A673 (cell line): ENCODE data around the gene CA7. TPM values are rescaled to one million over a fixed set of nuclear protein-coding genes. Genes with fewer than 3 reads are reported as not detected.

Experiments used
- BruUV-seq: library from RNA; stranded (reverse); fragments of 400-500 nt; replicated peaks from 2 replicates; lab custom pipeline; 2021; lab: Mats Ljungman, UMichigan
- CTCF ChIA-PET: fragments of 300-600 bp; sonication (Branson Sonifier 250); formaldehyde crosslinking; loops from one replicate; lab custom pipeline; 2022; ENCODE audit warnings: antibody characterized with exemption; lab: Charles Lee
- POLR2A ChIA-PET: fragments of 300-600 bp; sonication (Branson Sonifier 250); formaldehyde crosslinking; loops from one replicate; lab custom pipeline; 2022; ENCODE audit warnings: antibody characterized with exemption; ENCODE audit not compliant: low non-redundant PET; lab: Charles Lee
- DNase-seq: peaks from one replicate; pipeline ENCODE4 v3.0.0-alpha.2; 2015; ENCODE audit warnings: low spot score
- H3K27ac ChIP-seq: fragments of 200-600 bp; sonication (generic); 2 replicates; pipeline ENCODE4 v1.5.1; 2016; ENCODE audit warnings: mixed run types, low read depth, mild to moderate bottlenecking, mixed read lengths, antibody characterized with exemption, low read length; ENCODE audit not compliant: poor library complexity, severe bottlenecking
- H3K27me3 ChIP-seq: fragments of 200-600 bp; sonication (generic); replicated peaks from 2 replicates; pipeline ENCODE4 v1.6.1; 2017; ENCODE audit warnings: mixed run types, low read depth, mild to moderate bottlenecking, mixed read lengths, antibody characterized with exemption, low read length; ENCODE audit not compliant: insufficient read depth, poor library complexity
- H3K36me3 ChIP-seq: fragments of 200-600 bp; sonication (generic); 2 replicates; pipeline ENCODE4 v1.6.1; 2016; ENCODE audit warnings: mixed run types, mild to moderate bottlenecking, mixed read lengths, antibody characterized with exemption, low read length; ENCODE audit not compliant: insufficient read depth, poor library complexity, severe bottlenecking
- H3K4me1 ChIP-seq: fragments of 200-600 bp; sonication (generic); 2 replicates; pipeline ENCODE4 v1.6.1; 2017; ENCODE audit warnings: mixed run types, mild to moderate bottlenecking, mixed read lengths, antibody characterized with exemption, low read length; ENCODE audit not compliant: insufficient read depth, poor library complexity, severe bottlenecking
- H3K4me3 ChIP-seq: fragments of 200-600 bp; sonication (generic); 2 replicates; pipeline ENCODE4 v1.5.1; 2016; ENCODE audit warnings: low read depth, mixed run types, mild to moderate bottlenecking, mixed read lengths, low read length; ENCODE audit not compliant: poor library complexity, severe bottlenecking
- H3K9me3 ChIP-seq: fragments of 200-600 bp; sonication (generic); 2 replicates; pipeline ENCODE4 v1.6.1; 2016; ENCODE audit warnings: mixed run types, low read depth, mild to moderate bottlenecking, mixed read lengths, antibody characterized with exemption, low read length; ENCODE audit not compliant: poor library complexity, severe bottlenecking
- EZH2 ChIP-seq: fragments of 200-600 bp; sonication (generic); IDR thresholded peaks from 2 replicates; pipeline ENCODE4 v1.6.1; 2017; ENCODE audit warnings: borderline replicate concordance, low read depth, mild to moderate bottlenecking, mixed read lengths, antibody characterized with exemption, low read length; ENCODE audit not compliant: poor library complexity, severe bottlenecking
- intact Hi-C: fragments of 100-400 bp; cut with micrococcal nuclease; formaldehyde crosslinking; loops from one replicate; pipeline ENCODE4 v1.10.0; 2022; ENCODE audit not compliant: unreplicated experiment
- total RNA-seq: library from RNA; stranded (reverse); gene quantifications from 2 replicates; pipeline ENCODE4 v1.2.3, GENCODE V29; 2021
- TF ChIP-seq, protein P1 (sequence below): fragments of 300-800, 200-600 bp; sonication (generic); conservative IDR thresholded peaks from 2 replicates; pipeline ENCODE4 v1.5.1; 2017; ENCODE audit warnings: low read depth, mild to moderate bottlenecking, antibody characterized with exemption, low read length, moderate library complexity, mixed read lengths

The CA7 gene
- total RNA-seq, 1 experiment from 2014 or later: not detected

DNA sequence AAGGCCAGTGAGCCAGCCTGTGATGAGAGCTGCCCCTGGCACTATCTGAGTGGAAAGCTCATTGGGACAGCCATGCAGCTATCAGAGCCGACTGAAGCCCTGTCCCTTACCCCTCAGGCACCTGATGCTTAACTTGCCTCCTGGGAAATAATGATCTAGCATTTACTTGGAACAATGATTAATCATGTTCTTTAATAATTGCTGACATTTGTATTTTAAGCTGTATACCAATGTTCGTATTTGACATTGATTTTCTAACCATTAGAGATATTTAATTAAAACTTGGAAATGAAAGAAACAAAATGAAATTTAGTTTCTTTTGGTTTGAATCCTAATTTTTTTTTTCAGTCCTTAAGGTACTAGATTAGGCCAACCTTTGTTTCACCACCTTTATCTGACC, 46.6 kb downstream of the CA7 start:
- Histone ChIP-seq H3K9me3 (no peaks in the 10 kb centered on the region), H3K27me3 (no peaks in the 10 kb centered on the region), H3K36me3 (peaks cover 23% of the 10 kb centered on the region), H3K4me1 (peaks cover 9% of the 10 kb centered on the region), H3K4me3 (no peak overlapping the region), H3K27ac (no peak overlapping the region)
- no TSS peak for BruUV-seq
- intact Hi-C loops: loop anchor here (10.0 kb wide), 1 partner anchor 264 kb away; the partner anchor contains the start of genes B3GNT9, FBXL8 and TRADD
- DNase-seq: no peak
- TF ChIP-seq, protein P1, sequence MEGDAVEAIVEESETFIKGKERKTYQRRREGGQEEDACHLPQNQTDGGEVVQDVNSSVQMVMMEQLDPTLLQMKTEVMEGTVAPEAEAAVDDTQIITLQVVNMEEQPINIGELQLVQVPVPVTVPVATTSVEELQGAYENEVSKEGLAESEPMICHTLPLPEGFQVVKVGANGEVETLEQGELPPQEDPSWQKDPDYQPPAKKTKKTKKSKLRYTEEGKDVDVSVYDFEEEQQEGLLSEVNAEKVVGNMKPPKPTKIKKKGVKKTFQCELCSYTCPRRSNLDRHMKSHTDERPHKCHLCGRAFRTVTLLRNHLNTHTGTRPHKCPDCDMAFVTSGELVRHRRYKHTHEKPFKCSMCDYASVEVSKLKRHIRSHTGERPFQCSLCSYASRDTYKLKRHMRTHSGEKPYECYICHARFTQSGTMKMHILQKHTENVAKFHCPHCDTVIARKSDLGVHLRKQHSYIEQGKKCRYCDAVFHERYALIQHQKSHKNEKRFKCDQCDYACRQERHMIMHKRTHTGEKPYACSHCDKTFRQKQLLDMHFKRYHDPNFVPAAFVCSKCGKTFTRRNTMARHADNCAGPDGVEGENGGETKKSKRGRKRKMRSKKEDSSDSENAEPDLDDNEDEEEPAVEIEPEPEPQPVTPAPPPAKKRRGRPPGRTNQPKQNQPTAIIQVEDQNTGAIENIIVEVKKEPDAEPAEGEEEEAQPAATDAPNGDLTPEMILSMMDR: no peak
- no peak for TF ChIP-seq EZH2
- ChIA-PET POLR2A (no interaction called here), CTCF (no interaction called here)

DNA sequence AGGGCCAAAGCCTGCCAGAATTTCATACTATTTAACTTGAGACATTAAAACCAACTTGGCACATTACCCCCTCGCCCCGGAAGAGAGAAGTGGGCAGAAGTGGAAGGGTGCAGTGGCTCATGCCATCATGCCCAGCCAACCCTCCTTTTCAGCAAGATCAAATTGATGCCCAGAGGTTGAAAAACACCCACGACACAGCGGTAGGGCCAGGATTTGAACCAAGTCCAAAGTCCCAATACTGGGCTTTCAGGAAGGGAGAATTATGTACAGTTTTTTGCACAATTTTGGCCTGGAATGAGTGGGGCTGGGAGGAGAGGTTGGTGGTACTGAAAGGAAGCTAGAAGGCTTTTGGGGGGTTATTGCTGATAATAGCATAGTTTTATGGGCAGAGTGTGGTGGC, 47.1 kb downstream of the CA7 start:
- Histone ChIP-seq H3K36me3 (peaks cover 18% of the 10 kb centered on the region), H3K4me3 (no peak overlapping the region), H3K9me3 (no peaks in the 10 kb centered on the region), H3K4me1 (peaks cover 9% of the 10 kb centered on the region), H3K27me3 (no peaks in the 10 kb centered on the region), H3K27ac (no peak overlapping the region)
- intact Hi-C loops: loop anchor here (10.0 kb wide), 1 partner anchor 263 kb away; the partner anchor contains the start of genes B3GNT9, FBXL8 and TRADD
- CTCF ChIA-PET: no interaction called here
- DNase-seq: no peak
- TF ChIP-seq, protein P1: no peak
- TF ChIP-seq EZH2: no peak
- POLR2A ChIA-PET: no interaction called here
- no TSS peak for BruUV-seq

DNA sequence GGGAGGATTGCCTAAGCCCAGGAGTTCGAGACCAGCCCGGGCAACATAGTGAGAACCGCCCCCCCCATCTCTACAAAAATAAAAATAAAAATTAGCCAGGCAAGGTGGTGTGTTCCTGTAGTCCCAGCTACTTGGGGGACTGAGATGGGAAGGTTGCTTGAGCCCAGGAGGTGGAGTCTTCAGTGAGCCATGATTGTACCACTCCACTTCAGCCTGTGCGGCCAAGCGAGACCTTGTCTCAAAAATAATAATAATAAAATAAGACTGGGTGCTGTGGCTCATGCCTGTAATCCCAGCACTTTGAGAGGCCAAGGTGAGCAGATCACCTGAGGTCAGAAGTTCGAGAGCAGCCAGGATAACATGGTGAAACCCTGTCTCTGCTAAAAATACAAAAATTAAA, 47.6 kb downstream of the CA7 start:
- POLR2A ChIA-PET: interaction anchor here (0.6 kb wide), 1 partner anchor 40 kb away, joined by 7 read pairs; no protein-coding TSS in a partner anchor
- CTCF ChIA-PET: interaction anchor here (0.6 kb wide), 1 partner anchor 150 kb away, joined by 12 read pairs; no protein-coding TSS in a partner anchor
- TF ChIP-seq, protein P1: no peak
- no peak for TF ChIP-seq EZH2

More for the DNA sequence above, 47.6 kb downstream of the CA7 start:
- Histone ChIP-seq H3K36me3 (peaks cover 14% of the 10 kb centered on the region), H3K4me3 (no peak overlapping the region), H3K9me3 (no peaks in the 10 kb centered on the region), H3K4me1 (peaks cover 6% of the 10 kb centered on the region), H3K27me3 (no peaks in the 10 kb centered on the region), H3K27ac (no peak overlapping the region)
- BruUV-seq: no TSS peak
- intact Hi-C loops: loop anchor here (10.0 kb wide), 1 partner anchor 263 kb away; the partner anchor contains the start of genes B3GNT9, FBXL8 and TRADD
- DNase-seq: no peak
